Progenitor cell of endocrine pancreas (in vitro differentiated cells): ENCODE measurements around the gene PNPLA1. TPM values are rescaled to one million over a fixed set of nuclear protein-coding genes. Genes with fewer than 3 reads are reported as not detected.
A peak's percentile ranks its signal among the peaks of the same experiment; 100 is the strongest.

ENCODE experiments used
- DNase-seq: peaks from one replicate; pipeline ENCODE4 v3.0.0; 2021; ENCODE audit warnings: low spot score; ENCODE audit not compliant: unreplicated experiment
- H3K27ac Mint-ChIP-seq: 2 replicates; pipeline ENCODE4 v1.8.0; 2021; ENCODE audit warnings: mild to moderate bottlenecking, moderate library complexity, mixed read lengths
- H3K27me3 Mint-ChIP-seq: 2 replicates; pipeline ENCODE4 v1.8.0; 2021; ENCODE audit warnings: mixed read lengths
- H3K36me3 Mint-ChIP-seq: 2 replicates; pipeline ENCODE4 v1.8.0; 2022; ENCODE audit warnings: mixed read lengths; ENCODE audit not compliant: insufficient read depth
- H3K4me1 Mint-ChIP-seq: 2 replicates; pipeline ENCODE4 v1.8.0; 2021; ENCODE audit warnings: low read depth, mixed read lengths
- H3K4me3 Mint-ChIP-seq: 2 replicates; pipeline ENCODE4 v1.8.0; 2021; ENCODE audit warnings: low read depth, mild to moderate bottlenecking, moderate library complexity, mixed read lengths
- H3K9me3 Mint-ChIP-seq: 2 replicates; pipeline ENCODE4 v1.8.0; 2021; ENCODE audit warnings: low read depth, mixed read lengths
- total RNA-seq: library from RNA; stranded (reverse); gene quantifications from 2 replicates; pipeline ENCODE4 v1.2.1, GENCODE V29; 2021
- TF ChIP-seq, protein P1 (sequence below): fragments of 200-600 bp; sonication (generic); IDR thresholded peaks from one replicate; pipeline ENCODE4 v1.5.0; 2021; ENCODE audit warnings: antibody characterized with exemption, mild to moderate bottlenecking; ENCODE audit not compliant: unreplicated experiment

The PNPLA1 gene
- total RNA-seq, 1 donor from 2014 or later, result not detected

DNA sequence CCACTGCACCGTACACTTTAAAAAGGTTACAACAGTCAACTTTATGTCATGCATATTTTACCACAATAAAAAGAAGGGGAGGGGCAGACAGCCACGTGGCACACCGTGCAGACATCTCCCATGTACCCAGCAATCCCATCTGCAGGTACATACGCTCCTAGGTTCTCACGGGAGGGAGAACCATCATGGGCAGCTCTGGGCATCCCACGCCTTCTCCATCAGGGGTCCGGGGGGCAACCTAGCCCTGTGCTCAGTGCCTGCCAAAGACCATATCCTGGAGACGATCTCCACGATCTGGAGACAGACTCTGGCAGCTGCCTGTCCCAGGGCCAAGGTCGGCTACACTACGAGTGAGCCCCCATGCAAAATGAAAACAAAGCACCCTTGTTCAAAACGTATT lies 69.3 kb downstream of the PNPLA1 start:
- no peaks in the 10 kb centered on the region for H3K9me3 Mint-ChIP-seq
- TF ChIP-seq, protein P1, sequence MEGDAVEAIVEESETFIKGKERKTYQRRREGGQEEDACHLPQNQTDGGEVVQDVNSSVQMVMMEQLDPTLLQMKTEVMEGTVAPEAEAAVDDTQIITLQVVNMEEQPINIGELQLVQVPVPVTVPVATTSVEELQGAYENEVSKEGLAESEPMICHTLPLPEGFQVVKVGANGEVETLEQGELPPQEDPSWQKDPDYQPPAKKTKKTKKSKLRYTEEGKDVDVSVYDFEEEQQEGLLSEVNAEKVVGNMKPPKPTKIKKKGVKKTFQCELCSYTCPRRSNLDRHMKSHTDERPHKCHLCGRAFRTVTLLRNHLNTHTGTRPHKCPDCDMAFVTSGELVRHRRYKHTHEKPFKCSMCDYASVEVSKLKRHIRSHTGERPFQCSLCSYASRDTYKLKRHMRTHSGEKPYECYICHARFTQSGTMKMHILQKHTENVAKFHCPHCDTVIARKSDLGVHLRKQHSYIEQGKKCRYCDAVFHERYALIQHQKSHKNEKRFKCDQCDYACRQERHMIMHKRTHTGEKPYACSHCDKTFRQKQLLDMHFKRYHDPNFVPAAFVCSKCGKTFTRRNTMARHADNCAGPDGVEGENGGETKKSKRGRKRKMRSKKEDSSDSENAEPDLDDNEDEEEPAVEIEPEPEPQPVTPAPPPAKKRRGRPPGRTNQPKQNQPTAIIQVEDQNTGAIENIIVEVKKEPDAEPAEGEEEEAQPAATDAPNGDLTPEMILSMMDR, result no peak
- H3K27me3 Mint-ChIP-seq, result peaks cover 32% of the 10 kb centered on the region
- peaks cover 19% of the 10 kb centered on the region for H3K4me1 Mint-ChIP-seq
- no peak overlapping the region for H3K4me3 Mint-ChIP-seq
- H3K27ac Mint-ChIP-seq, result no peak overlapping the region
- DNase-seq, result no peak
- H3K36me3 Mint-ChIP-seq, result no peaks in the 10 kb centered on the region

DNA sequence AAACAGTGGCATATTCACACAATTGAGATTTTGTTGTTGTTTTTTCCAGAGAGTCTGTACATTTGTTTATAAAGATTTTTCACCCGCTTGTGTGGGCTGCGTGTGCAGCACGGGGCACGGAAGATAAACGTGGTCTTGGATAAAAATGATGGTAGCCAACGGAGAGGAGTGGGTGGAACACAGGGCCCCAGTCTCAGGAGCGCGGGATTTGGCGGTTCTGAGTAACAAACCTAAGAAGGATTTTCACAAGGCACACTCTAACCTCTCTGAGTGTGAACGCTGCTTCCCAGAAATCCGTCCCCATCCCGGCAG lies 70.4 kb downstream of the PNPLA1 start:
- Mint-ChIP-seq H3K27ac (no peak overlapping the region), H3K27me3 (peaks cover 32% of the 10 kb centered on the region), H3K4me1 (peaks cover 8% of the 10 kb centered on the region), H3K36me3 (no peaks in the 10 kb centered on the region), H3K4me3 (no peak overlapping the region), H3K9me3 (no peaks in the 10 kb centered on the region)
- DNase-seq, result no peak
- TF ChIP-seq, protein P1, result no peak

DNA sequence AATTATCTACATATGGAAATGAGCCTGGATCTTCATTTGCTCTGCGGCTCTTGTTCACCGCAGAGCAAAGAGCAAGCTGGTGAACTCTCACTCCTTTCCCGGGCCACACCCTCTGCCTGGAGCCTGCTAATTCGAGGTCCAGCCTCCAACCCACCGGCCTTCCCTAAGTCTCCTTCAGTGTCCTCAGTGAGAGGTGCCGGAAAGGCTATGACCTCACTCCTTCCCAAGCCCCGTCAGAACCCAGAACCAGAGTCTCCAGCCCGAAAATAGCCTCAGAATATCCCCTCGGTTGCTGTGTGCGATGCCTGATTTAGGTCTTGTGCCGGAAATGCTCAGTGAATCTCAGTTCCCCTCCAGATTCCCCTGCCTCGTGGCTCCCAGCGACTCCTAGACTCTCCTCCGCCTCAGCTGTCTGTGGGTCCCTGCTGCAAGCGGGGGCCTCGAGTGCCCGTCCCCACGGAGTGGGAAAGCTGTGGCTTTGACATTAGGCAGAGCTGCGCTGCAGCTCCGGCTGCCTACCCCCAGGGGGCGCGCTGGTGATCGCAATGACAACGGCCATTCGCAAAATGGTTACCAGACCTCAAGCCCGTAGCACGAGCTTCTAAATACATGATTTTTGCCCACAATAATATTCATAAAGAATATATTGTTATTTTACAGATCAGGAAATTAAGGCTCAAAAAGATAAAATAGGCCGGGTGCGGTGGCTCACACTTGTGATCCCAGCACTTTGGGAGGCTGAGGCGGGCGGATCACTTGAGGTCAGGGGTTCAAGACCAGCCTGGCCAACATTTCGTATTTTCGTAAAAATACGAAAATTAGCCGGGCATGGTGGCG lies 71.0 kb downstream of the PNPLA1 start:
- H3K27ac Mint-ChIP-seq, result no peak overlapping the region
- no peaks in the 10 kb centered on the region for H3K9me3 Mint-ChIP-seq
- H3K4me3 Mint-ChIP-seq, result peak overlapping the region; percentile 53
- TF ChIP-seq, protein P1, result peak; percentile 98
- peaks cover 4% of the 10 kb centered on the region for H3K4me1 Mint-ChIP-seq
- no peaks in the 10 kb centered on the region for H3K36me3 Mint-ChIP-seq
- peaks cover 32% of the 10 kb centered on the region for H3K27me3 Mint-ChIP-seq
- peak; percentile 67 for DNase-seq

DNA sequence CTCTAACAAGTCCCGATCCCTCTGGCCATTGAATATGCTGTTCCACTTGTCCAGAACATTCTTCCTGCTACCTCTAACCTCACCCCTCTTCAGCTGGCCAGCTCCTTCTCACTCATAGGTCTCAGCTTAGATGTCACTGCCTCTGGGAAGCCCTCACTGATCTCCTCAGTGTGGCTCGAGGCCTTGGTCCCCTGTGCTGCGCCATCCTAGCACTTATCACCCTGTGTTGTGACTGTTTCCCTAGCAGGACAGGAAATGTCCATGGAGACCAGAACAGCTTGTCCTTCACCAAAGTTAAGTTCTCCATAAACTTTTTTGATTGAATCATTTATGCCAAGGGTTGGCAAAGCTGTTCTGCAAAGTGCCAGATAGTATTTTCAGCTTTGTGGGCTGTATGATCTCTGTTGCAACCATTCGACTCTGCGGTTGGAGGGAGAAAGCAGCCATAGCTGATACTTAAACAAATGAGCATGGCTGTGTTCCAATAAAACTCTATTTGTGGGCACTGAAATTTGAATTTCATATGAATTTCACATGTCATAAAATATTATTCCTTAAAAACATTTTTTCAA lies 73.3 kb downstream of the PNPLA1 start:
- no peak overlapping the region for H3K27ac Mint-ChIP-seq
- no peak overlapping the region for H3K4me3 Mint-ChIP-seq
- H3K9me3 Mint-ChIP-seq, result no peaks in the 10 kb centered on the region
- TF ChIP-seq, protein P1, result no peak
- H3K27me3 Mint-ChIP-seq, result peaks cover 32% of the 10 kb centered on the region
- no peaks in the 10 kb centered on the region for H3K36me3 Mint-ChIP-seq
- H3K4me1 Mint-ChIP-seq, result peaks cover 9% of the 10 kb centered on the region
- DNase-seq, result no peak

DNA sequence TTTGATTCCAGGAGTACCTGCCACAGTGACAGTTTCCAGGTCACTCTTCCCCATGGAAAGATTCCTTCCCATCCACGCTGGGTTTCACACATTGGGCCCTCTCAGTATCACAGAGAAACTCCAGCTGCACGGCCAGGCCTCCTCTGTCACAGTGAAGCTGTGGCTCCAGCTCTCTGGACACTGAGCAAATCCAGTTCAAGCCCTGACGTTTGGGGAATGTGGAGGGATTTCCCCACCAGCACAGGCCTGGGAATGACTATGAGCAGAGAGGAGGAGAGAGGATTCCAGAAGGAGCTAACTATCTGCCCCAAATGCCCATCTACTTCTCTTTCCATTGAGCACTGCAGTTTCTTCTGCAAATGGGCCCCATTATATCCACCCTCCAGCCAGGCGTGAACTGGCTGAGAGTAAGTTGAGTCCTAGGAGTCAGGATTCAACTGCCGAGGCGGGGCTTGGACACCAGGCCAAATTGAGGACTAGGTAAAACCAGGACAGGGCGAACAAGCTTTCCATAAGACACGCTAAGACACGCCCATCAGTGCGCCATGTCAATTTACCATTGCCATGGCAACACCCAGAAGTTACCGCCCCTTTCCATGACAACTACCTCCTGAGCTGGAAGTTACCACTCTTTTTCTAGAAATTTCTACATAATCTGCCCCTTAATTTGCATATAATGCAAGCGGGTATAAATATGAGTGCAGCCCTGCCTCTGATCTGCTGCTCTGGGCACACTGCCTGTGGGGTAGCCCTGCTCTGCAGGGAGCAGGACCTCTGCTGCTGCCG lies 76.0 kb downstream of the PNPLA1 start:
- H3K4me3 Mint-ChIP-seq, result no peak overlapping the region
- peaks cover 9% of the 10 kb centered on the region for H3K27me3 Mint-ChIP-seq
- no peak for DNase-seq
- peaks cover 9% of the 10 kb centered on the region for H3K4me1 Mint-ChIP-seq
- TF ChIP-seq, protein P1, result no peak
- H3K9me3 Mint-ChIP-seq, result no peaks in the 10 kb centered on the region
- no peaks in the 10 kb centered on the region for H3K36me3 Mint-ChIP-seq
- H3K27ac Mint-ChIP-seq, result no peak overlapping the region
